K562 (cell line): ENCODE data around the gene PLAGL1. TPM values are rescaled to one million over a fixed set of nuclear protein-coding genes. Genes with fewer than 3 reads are reported as not detected.

ENCODE experiments used
- ATAC-seq: fragments of 200-7000 bp; cut with Tn5 transposase; 3 replicates; pipeline ENCODE4 v1.9.1; 2020; ENCODE audit warnings: moderate library complexity
- BruUV-seq: library from RNA; stranded (reverse); fragments of 400-500 nt; replicated peaks from 2 replicates; lab custom pipeline; 2021; lab: Mats Ljungman, UMichigan
- CTCF ChIA-PET: fragments of 300-600 bp; formaldehyde crosslinking; extraction: SDS; loops from one replicate; lab custom pipeline; 2021; ENCODE audit warnings: low intra/inter-chr PET ratio; lab: Yijun Ruan, JAX
- POLR2A ChIA-PET: fragments of 300-600, 350-650 bp; sonication (Branson Sonifier 250); formaldehyde crosslinking; extraction: SDS; loops from one replicate; lab custom pipeline; 2021; ENCODE audit warnings: antibody characterized with exemption, inconsistent platforms; lab: Yijun Ruan, JAX
- DNase-seq, 4 experiments: peaks; one replicate each; pipeline versions ENCODE4 v3.0.0 to v3.0.0-alpha.2; 2011 to 2018; ENCODE audit warnings: low spot score in 3 of 4, mixed read lengths in 3 of 4; ENCODE audit errors: extremely low read depth in 1 of 4
- FAIRE-seq: peaks from 2 replicates; lab custom pipeline; 2011; peaks lifted over from hg19 to GRCh38; lab: Jason Lieb, UNC
- H2AFZ ChIP-seq: 2 replicates; pipeline ENCODE4 v1.6.0; 2011; ENCODE audit warnings: low read depth, low read length, control low read depth, inconsistent platforms
- H3K27ac ChIP-seq: fragments of 200-600 bp; 3 replicates; pipeline ENCODE4 v1.8.0; 2011; ENCODE audit warnings: low read depth, mild to moderate bottlenecking, control low read depth, inconsistent platforms, low read length, moderate library complexity, mixed read lengths; ENCODE audit errors: extremely low read depth
- H3K27me3 ChIP-seq, 2 experiments: fragments of 300-600 bp in 1 of 2; 2 replicates in 1 of 2; 3 replicates in 1 of 2; pipeline versions ENCODE4 v1.6.0 to v1.8.0; 2011; ENCODE audit warnings: inconsistent platforms in 2 of 2, low read length in 2 of 2, mild to moderate bottlenecking in 1 of 2, mixed read lengths in 1 of 2, moderate library complexity in 1 of 2; ENCODE audit not compliant: control insufficient read depth in 2 of 2, insufficient read depth in 2 of 2
- H3K36me3 ChIP-seq: fragments of 300-600 bp; 3 replicates; pipeline ENCODE4 v1.8.0; 2011; ENCODE audit warnings: mild to moderate bottlenecking, low read length, inconsistent platforms; ENCODE audit not compliant: control insufficient read depth, insufficient read depth
- H3K4me1 ChIP-seq, 2 experiments: fragments of 200-600 bp in 1 of 2; replicated peaks in 1 of 2; 2 replicates in 1 of 2; 3 replicates in 1 of 2; pipeline versions ENCODE4 v1.5.1 to v1.8.0; 2011; ENCODE audit warnings: inconsistent platforms in 2 of 2, low read length in 2 of 2, mild to moderate bottlenecking in 1 of 2, mixed read lengths in 1 of 2, moderate library complexity in 1 of 2; ENCODE audit not compliant: control insufficient read depth in 2 of 2, insufficient read depth in 2 of 2
- H3K4me2 ChIP-seq: 2 replicates; pipeline ENCODE4 v1.6.1; 2011; ENCODE audit warnings: low read length, control low read depth, inconsistent platforms, mixed read lengths; ENCODE audit not compliant: insufficient read depth
- H3K4me3 ChIP-seq: fragments of 200-600 bp; sonication (generic), shearing (Covaris generic); 2 replicates; pipeline ENCODE4 v1.5.1; 2016; ENCODE audit warnings: control low read depth, inconsistent platforms
- H3K79me2 ChIP-seq: fragments of 200-600 bp; 3 replicates; pipeline ENCODE4 v1.8.0; 2011; ENCODE audit warnings: low read length, inconsistent platforms; ENCODE audit not compliant: control insufficient read depth, insufficient read depth
- H3K9ac ChIP-seq, 2 experiments: 2 replicates each; pipeline versions ENCODE4 v1.6.0 to v1.6.1; 2011; ENCODE audit warnings: low read depth in 2 of 2, low read length in 2 of 2, control low read depth in 1 of 2, inconsistent platforms in 1 of 2, mild to moderate bottlenecking in 1 of 2, mixed read lengths in 1 of 2; ENCODE audit not compliant: insufficient read depth in 1 of 2
- H3K9me1 ChIP-seq: one replicate; pipeline ENCODE4 v1.6.0; 2011; ENCODE audit warnings: inconsistent platforms, mild to moderate bottlenecking, low read length, moderate library complexity; ENCODE audit not compliant: control insufficient read depth, insufficient read depth
- H3K9me3 ChIP-seq: replicated peaks from 2 replicates; pipeline ENCODE4 v1.5.1; 2011; ENCODE audit warnings: low read depth, low read length, inconsistent platforms; ENCODE audit not compliant: control insufficient read depth, insufficient read depth
- H4K20me1 ChIP-seq: replicated peaks from 2 replicates; pipeline ENCODE4 v1.6.1; 2011; ENCODE audit warnings: low read length, inconsistent platforms, mixed read lengths; ENCODE audit not compliant: control insufficient read depth, insufficient read depth
- ARNT ChIP-seq, 2 experiments: fragments of 450-650 bp; IDR thresholded peaks; 2 replicates each; pipeline ENCODE4 v1.6.1; 2016; ENCODE audit warnings: mild to moderate bottlenecking in 1 of 2
- BRD9 ChIP-seq: fragments of 450-650 bp; IDR thresholded peaks from 2 replicates; pipeline ENCODE4 v1.6.1; 2018; ENCODE audit warnings: low read depth; ENCODE audit not compliant: partially characterized antibody
- CHCHD3 ChIP-seq: fragments of 250-450 bp; sonication (Bioruptor Pico); IDR thresholded peaks from 2 replicates; pipeline ENCODE4 v2.1.2; 2022; ENCODE audit warnings: mild to moderate bottlenecking
- CHD1 ChIP-seq: fragments of 200-600 bp; sonication (generic); IDR thresholded peaks from one replicate; pipeline ENCODE4 v1.6.1; 2012; ENCODE audit warnings: mild to moderate bottlenecking, moderate library complexity, low read length, inconsistent platforms
- CREB1 ChIP-seq, 2 experiments: sonication (generic) in 1 of 2; formaldehyde crosslinking in 1 of 2; IDR thresholded peaks; 2 replicates each; pipeline versions ENCODE4 v1.6.1 to v1.8.0; 2012 to 2022; ENCODE audit warnings: inconsistent platforms in 1 of 2, mild to moderate bottlenecking in 1 of 2, missing genetic modification reagents in 1 of 2, moderate library complexity in 1 of 2
- ESRRB ChIP-seq: fragments of 250-450 bp; sonication (Bioruptor Pico); IDR thresholded peaks from 2 replicates; pipeline ENCODE4 v1.5.0; 2020; ENCODE audit warnings: mild to moderate bottlenecking, moderate library complexity, borderline replicate concordance
- GTF2F1 ChIP-seq: IDR thresholded peaks from 2 replicates; pipeline ENCODE4 v1.6.1; 2011; ENCODE audit warnings: low read depth, low read length, improper control_type of control experiment
- HMG20B ChIP-seq: fragments of 250-450 bp; sonication (Bioruptor Pico); IDR thresholded peaks from 2 replicates; pipeline ENCODE4 v1.5.0; 2021; ENCODE audit warnings: mild to moderate bottlenecking
- KDM2B ChIP-seq: fragments of 250-450 bp; sonication (Bioruptor Pico); IDR thresholded peaks from 2 replicates; pipeline ENCODE4 v1.8.0; 2021; ENCODE audit warnings: mild to moderate bottlenecking, moderate library complexity
- KLF1 ChIP-seq: fragments of 450-650 bp; IDR thresholded peaks from 2 replicates; pipeline ENCODE4 v1.6.1; 2016; ENCODE audit warnings: missing genetic modification characterization, missing compliant biosample characterization
- POLR2AphosphoS5 ChIP-seq: IDR thresholded peaks from 2 replicates; pipeline ENCODE4 v1.6.1; 2011; ENCODE audit warnings: mild to moderate bottlenecking, low read depth, low read length, moderate library complexity; ENCODE audit not compliant: control insufficient read depth, insufficient read depth
- SIRT6 ChIP-seq: IDR thresholded peaks from one replicate; pipeline ENCODE4 v1.6.1; 2012; ENCODE audit warnings: low read depth, mild to moderate bottlenecking, control low read depth, inconsistent platforms, low read length, moderate library complexity
- SMAD3 ChIP-seq: fragments of 450-650 bp; formaldehyde crosslinking; conservative IDR thresholded peaks from 2 replicates; pipeline ENCODE4 v1.4.0; 2020; ENCODE audit warnings: mild to moderate bottlenecking
- SRSF7 ChIP-seq: fragments of 200-400 bp; formaldehyde crosslinking; optimal IDR thresholded peaks from 2 replicates; pipeline ENCODE3; 2017; ENCODE audit warnings: mild to moderate bottlenecking, low read depth, low read length
- ZBTB11 ChIP-seq, 3 experiments: fragments of 200-800 bp in 1 of 3; fragments of 250-450 bp in 1 of 3; fragments of 450-650 bp in 1 of 3; sonication (Bioruptor Pico) in 1 of 3; sonication (Bioruptor generic) in 1 of 3; formaldehyde crosslinking in 1 of 3; IDR thresholded peaks; 2 replicates each; pipeline versions ENCODE4 v1.6.1 to v1.8.0; 2016 to 2022; ENCODE audit warnings: mild to moderate bottlenecking in 2 of 3, missing genetic modification characterization in 2 of 3, missing compliant biosample characterization in 1 of 3, moderate library complexity in 1 of 3
- ZEB2 ChIP-seq: fragments of 450-650 bp; IDR thresholded peaks from 2 replicates; pipeline ENCODE4 v1.6.1; 2016
- ZNF217 ChIP-seq: sonication (generic); formaldehyde crosslinking; IDR thresholded peaks from 2 replicates; pipeline ENCODE4 v1.8.0; 2022; ENCODE audit warnings: mild to moderate bottlenecking, missing genetic modification reagents
- ZNF507 ChIP-seq: conservative IDR thresholded peaks from 2 replicates; pipeline ENCODE4 v1.6.1; 2017; ENCODE audit warnings: missing genetic modification characterization, missing compliant biosample characterization
- WGBS: fragments of 100-300 bp; shearing (Covaris generic); methylation state at CpG from one replicate; pipeline ENCODE4 v1.1.6; 2016; ENCODE audit warnings: low coverage, mixed read lengths; ENCODE audit not compliant: insufficient coverage; ENCODE audit errors: missing lambda C conversion rate; 5-methylcytosine and 5-hydroxymethylcytosine counted together
- in situ Hi-C: fragments of 300-500 bp; cut with MboI; formaldehyde crosslinking; loops from 4 replicates; pipeline ENCODE4 v1.15.0; 2018; ENCODE audit warnings: inconsistent platforms, mixed read lengths
- intact Hi-C: fragments of 100-400 bp; cut with micrococcal nuclease; formaldehyde crosslinking; loops from 2 replicates; pipeline ENCODE4 v1.14.2; 2022
- polyA plus RNA-seq, 8 experiments: library from polyadenylated mRNA; depleted of rRNA in 4 of 8; stranded (reverse) in 5 of 8; unstranded in 3 of 8; fragments of >200 nt; fragmentation: Nextera tagmentation in 2 of 8; fragmentation: Illumina TruSeq in 1 of 8; extraction: Ambion mirVana in 2 of 8; extraction: Trizol in 1 of 8; gene quantifications; 2 replicates each; pipeline versions ENCODE4 v1.2.1 to v1.2.3, GENCODE V29; 2011 to 2014; ENCODE audit warnings: inconsistent platforms in 1 of 8, missing spikeins in 1 of 8
- total RNA-seq, 7 experiments: library from RNA; depleted of rRNA in 6 of 7; stranded (reverse); fragments of >200 nt in 6 of 7; fragmentation: Illumina TruSeq in 2 of 7; extraction: Trizol in 2 of 7; gene quantifications; 2 replicates each; pipeline versions ENCODE4 v1.2.1 to v1.2.3, GENCODE V29; 2011 to 2021; ENCODE audit warnings: low replicate concordance in 1 of 7
- TF ChIP-seq, protein P1 (sequence below): sonication (generic); formaldehyde crosslinking; IDR thresholded peaks from 2 replicates; pipeline ENCODE4 v1.8.0; 2022; ENCODE audit warnings: mild to moderate bottlenecking, missing genetic modification reagents

The PLAGL1 gene
- total and polyA plus RNA-seq, 9 of the 15 experiments (the other 6 are each of a cell fraction or from before 2014, with no cell fraction given) = 4.9 to 29.6 (median 13.2) TPM

- TF ChIP-seq KLF1 (no peak), SMAD3 (CRISPR knock-in tag) (no peak), SIRT6 (no peak), SRSF7 (no peak), ESRRB (CRISPR knock-in tag) (no peak), KDM2B (CRISPR knock-in tag) (no peak), ZNF507 (tag) (no peak)
Observed at GRCh38 chr6:143939364-143939763, 68.7 kb downstream of the PLAGL1 start (continued).

DNA sequence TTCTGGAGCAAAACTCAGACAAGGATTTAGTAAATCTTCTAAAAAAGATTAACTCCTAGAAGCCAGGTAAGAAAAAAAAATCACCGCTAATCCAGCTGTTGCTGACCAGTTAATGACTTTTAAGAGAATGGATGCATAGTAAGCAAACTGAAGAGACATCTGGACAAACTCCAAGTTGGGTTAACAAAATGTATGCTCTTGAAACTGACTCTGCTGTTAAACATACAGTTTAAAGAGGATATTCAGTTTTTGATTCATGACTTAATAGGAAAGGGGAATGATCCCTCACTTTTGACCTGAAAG is 70.4 kb downstream of the PLAGL1 start:
- Histone ChIP-seq H3K9me3 (no peaks in the 10 kb centered on the region), H4K20me1 (no peaks in the 10 kb centered on the region), H3K27me3 (peaks cover 0 to 7% of the 10 kb centered on the region in 2 experiments; a peak in 1 of 5 replicates), H3K9me1 (no peaks in the 10 kb centered on the region), H3K4me1 (no peaks in the 10 kb centered on the region; a peak in 1 of 5 replicates), H3K9ac (no peak overlapping the region), H3K36me3 (no peaks in the 10 kb centered on the region), H3K27ac (no peak overlapping the region), H3K4me2 (no peak overlapping the region), H3K4me3 (no peak overlapping the region), H3K79me2 (no peaks in the 10 kb centered on the region), H2AFZ (no peak overlapping the region)
- CTCF ChIA-PET = interaction anchor here (1.1 to 5.2 kb wide), 2 partner anchors 75 to 279 kb away, joined by 3 to 31 read pairs; no protein-coding TSS in a partner anchor
- in situ Hi-C loops = no loop called here
- FAIRE-seq = no peak
- WGBS = 24% methylated on average over 1 of the region's 1 CpG
- intact Hi-C loops = no loop called here
- TF ChIP-seq BRD9 = no peak
- TF ChIP-seq GTF2F1 = no peak
- no peak for TF ChIP-seq CHCHD3 (CRISPR knock-in tag)
- no peak for TF ChIP-seq CREB1 (IDR thresholded peaks at IDR 0.05)
- TF ChIP-seq CREB1 (CRISPR knock-in tag; IDR thresholded peaks at IDR 0.05) = no peak
- TF ChIP-seq ARNT (IDR thresholded peaks at IDR 0.05) = no peak
- TF ChIP-seq ZBTB11 (CRISPR knock-in tag; IDR thresholded peaks at IDR 0.05) = no peak
- no peak for TF ChIP-seq ZEB2
- no peak for TF ChIP-seq POLR2AphosphoS5
- no peak for TF ChIP-seq ZNF217 (CRISPR knock-in tag)
- no peak for TF ChIP-seq CHD1
- no peak for TF ChIP-seq HMG20B (CRISPR knock-in tag)
- TF ChIP-seq, protein P1, sequence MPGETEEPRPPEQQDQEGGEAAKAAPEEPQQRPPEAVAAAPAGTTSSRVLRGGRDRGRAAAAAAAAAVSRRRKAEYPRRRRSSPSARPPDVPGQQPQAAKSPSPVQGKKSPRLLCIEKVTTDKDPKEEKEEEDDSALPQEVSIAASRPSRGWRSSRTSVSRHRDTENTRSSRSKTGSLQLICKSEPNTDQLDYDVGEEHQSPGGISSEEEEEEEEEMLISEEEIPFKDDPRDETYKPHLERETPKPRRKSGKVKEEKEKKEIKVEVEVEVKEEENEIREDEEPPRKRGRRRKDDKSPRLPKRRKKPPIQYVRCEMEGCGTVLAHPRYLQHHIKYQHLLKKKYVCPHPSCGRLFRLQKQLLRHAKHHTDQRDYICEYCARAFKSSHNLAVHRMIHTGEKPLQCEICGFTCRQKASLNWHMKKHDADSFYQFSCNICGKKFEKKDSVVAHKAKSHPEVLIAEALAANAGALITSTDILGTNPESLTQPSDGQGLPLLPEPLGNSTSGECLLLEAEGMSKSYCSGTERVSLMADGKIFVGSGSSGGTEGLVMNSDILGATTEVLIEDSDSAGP (CRISPR knock-in tag) = no peak
- no peak for DNase-seq
- POLR2A ChIA-PET = interaction anchor here (0.8 kb wide), 1 partner anchor 8 kb away, joined by 4 read pairs; no protein-coding TSS in a partner anchor
- no TSS peak for BruUV-seq
- ATAC-seq = no peak
